ENCODE results near the gene PATJ. TPM values are rescaled to one million over a fixed set of nuclear protein-coding genes. Genes with fewer than 3 reads are reported as not detected.
"Not testable (repeated sequence)": the region's sequence is repeated elsewhere in the genome, so short reads cannot be mapped to it uniquely, and the experiment has no call there.

PATJ gene
- total RNA-seq, 2 donors from 2014 or later, result 68.8 to 95.2 TPM

- intact Hi-C loops (cut with DNase I, micrococcal nuclease), result no loop called here
- DNase-seq (no peak), ATAC-seq (no peak)
Measured at GRCh38 chr1:61956016-61956645, 213.9 kb downstream of the PATJ start.

GRCh38 chr1:61956784-61957183 lies 214.5 kb downstream of the PATJ start:
- intact Hi-C loops (cut with DNase I, micrococcal nuclease), result no loop called here
- ATAC-seq (no peak), DNase-seq (no peak)

DNA sequence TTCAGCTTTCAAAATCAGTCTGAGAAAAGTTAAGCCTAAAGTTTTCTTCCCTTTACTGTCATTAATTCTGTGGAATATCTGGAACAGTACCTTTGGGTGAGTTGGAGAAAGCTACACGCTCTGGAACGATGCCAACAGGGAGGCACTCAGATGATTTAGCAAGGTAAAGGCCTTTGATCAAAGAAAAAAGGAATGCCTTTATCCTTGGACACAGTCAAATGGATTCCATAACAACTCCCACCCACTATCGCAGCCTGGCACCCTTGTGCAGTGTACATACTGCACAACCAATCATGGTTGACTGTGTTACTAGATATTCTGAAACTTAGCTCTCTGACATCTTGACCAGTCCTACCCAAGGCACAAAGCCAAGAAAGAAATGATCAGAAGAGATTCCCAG lies 218.7 kb downstream of the PATJ start:
- DNase-seq (no peak), ATAC-seq (no peak)
- intact Hi-C loops (cut with DNase I, micrococcal nuclease), result no loop called here

- DNase-seq (no peak), ATAC-seq (no peak)
- intact Hi-C loops (cut with DNase I, micrococcal nuclease), result no loop called here
Measured at GRCh38 chr1:61962631-61963030, 220.4 kb downstream of the PATJ start.

DNA sequence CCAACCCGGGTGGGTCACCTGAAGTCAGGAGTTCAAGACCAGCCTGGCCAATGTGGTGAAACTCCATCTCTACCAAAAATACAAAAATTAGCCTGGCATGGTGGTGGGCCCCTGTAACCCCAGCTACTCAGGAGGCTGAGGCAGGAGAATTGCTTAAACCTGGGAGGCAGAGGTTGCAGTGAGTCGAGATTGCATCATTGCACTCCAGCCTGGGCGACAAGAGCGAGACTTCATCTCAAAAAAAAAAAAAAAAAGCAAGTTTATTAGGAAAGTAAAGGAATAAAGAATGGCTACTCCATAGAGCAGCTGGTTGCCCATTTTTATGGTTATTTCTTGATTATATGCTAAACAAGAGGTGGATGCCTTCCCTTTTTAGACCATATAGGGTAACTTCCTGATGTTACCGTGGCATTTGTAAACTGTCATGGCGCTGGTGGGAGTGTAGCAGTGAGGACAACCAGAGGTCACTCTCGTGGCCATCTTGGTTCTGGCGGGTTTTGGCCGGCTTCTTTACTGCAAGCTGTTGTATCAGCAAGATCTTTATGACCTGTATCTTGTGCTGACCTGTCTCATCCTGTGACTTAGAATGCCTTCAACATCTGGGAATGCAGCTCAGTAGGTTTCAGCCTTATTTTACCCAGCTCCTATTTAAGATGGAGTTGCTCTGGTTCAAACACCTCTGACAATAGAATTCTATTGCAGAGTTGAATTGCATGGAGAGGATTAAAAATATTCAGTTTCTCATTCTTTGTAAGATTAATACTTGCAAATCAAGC lies 224.4 kb downstream of the PATJ start:
- intact Hi-C loops (cut with DNase I, micrococcal nuclease); ATAC-seq; DNase-seq: not testable (repeated sequence)

DNA sequence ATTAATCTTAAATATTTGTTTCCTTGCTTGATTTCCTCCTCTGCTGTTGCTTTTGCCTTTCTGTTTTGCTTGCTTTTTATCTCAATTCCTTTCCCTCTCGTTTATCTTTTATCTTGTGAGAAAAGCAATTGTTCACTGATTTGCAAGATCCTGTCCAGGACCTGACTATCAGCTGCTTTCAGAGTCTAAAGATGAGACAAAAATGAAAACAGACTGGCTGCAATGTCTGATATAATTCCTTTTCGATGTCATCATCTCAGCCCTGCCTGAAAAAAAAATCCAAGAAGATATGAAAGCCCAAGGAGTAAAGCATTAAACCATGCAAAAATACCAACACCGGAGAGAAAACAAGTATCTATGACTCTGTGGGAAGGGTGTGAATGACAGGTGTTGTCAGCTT lies 225.5 kb downstream of the PATJ start:
- ATAC-seq, result no peak
- intact Hi-C loops (cut with DNase I, micrococcal nuclease), result no loop called here
- no peak for DNase-seq

DNA sequence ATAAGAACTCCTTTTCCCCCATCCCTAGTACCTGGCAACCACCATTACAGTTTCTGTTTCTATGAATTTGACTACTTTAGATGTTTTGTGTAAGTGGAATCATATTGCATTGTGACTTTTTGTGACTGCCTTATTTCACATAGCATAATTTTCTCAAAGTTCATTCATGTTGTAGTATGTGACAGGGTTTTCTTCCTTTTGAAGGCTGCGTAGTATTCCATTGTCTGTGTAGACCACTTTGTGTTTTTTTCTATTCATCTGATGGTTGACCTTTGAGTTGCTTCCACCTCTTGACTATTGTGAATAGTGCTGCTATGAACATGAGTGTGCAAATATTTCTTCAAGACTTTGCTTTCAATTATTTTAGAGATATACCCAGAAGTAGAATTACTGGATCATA lies 226.6 kb downstream of the PATJ start:
- ATAC-seq (no peak), DNase-seq (no peak)
- intact Hi-C loops (cut with DNase I, micrococcal nuclease), result no loop called here

- DNase-seq, result no peak
- no peak for ATAC-seq
- intact Hi-C loops (cut with DNase I, micrococcal nuclease), result no loop called here
Measured at GRCh38 chr1:61973100-61973837, 231.0 kb downstream of the PATJ start.

DNA sequence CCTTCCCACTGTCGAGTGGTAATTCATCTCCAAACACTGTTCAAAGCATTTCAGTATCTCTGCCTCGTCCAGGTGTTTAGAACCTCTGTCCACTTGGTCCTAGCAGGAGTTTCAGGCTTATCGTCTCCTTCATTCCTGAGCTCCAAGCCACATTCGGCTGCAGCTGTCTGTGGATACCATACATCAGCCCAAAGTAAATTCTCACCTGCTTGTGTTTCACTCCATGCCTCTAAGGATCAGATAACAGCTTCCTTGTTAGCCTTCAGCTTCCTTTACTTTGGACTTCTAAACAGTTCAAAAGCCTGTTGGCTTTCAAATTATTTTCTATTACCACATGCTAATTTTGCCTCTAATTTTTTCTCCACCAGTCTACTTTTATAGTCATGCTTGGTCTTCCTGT lies 233.4 kb downstream of the PATJ start:
- ATAC-seq (no peak), DNase-seq (no peak)
- intact Hi-C loops (cut with DNase I, micrococcal nuclease), result no loop called here

GRCh38 chr1:61976566-61976965 lies 234.3 kb downstream of the PATJ start:
- ATAC-seq (no peak), DNase-seq (no peak)
- intact Hi-C loops (cut with DNase I, micrococcal nuclease), result no loop called here

- intact Hi-C loops (cut with DNase I, micrococcal nuclease), result no loop called here
- DNase-seq, result no peak
- no peak for ATAC-seq
Measured at GRCh38 chr1:61978796-61979195, 236.5 kb downstream of the PATJ start.

- DNase-seq, result no peak
- intact Hi-C loops (cut with DNase I, micrococcal nuclease), result no loop called here
- ATAC-seq, result no peak
Measured at GRCh38 chr1:61979729-61980128, 237.4 kb downstream of the PATJ start.

- ATAC-seq (no peak), DNase-seq (no peak)
Measured at GRCh38 chr1:61980561-61980960, 238.3 kb downstream of the PATJ start.

GRCh38 chr1:61981870-61982660 lies 239.8 kb downstream of the PATJ start:
- intact Hi-C loops (cut with DNase I, micrococcal nuclease), result no loop called here
- DNase-seq (no peak), ATAC-seq (no peak)

More at GRCh38 chr1:61980561-61980960, 238.3 kb downstream of the PATJ start:
- intact Hi-C loops (cut with DNase I, micrococcal nuclease), result no loop called here

DNA sequence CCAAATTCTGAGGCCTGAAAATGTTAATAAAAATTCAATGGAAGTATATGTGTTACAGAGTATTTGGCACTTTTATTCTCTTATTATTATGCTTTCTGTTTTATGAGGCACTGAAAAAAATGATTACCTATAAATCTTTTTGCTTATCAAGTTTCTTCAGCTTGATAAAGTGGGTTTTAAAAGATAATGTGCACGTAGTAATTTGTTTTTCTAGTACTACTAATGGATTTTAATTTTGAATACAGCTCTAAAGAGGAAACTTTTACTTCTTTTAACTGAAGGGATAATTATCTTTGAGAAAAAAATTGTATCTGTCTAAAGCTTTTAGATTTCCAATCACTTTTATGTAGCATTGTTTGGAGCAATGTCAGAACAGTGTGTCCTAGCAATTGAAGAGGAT lies 241.0 kb downstream of the PATJ start:
- ATAC-seq (no peak), DNase-seq (no peak)
- intact Hi-C loops (cut with DNase I, micrococcal nuclease), result no loop called here

GRCh38 chr1:61992257-61992656 lies 250.0 kb downstream of the PATJ start:
- DNase-seq (no peak), ATAC-seq (no peak)
- intact Hi-C loops (cut with DNase I, micrococcal nuclease), result no loop called here

GRCh38 chr1:61993331-61993961 lies 251.2 kb downstream of the PATJ start:
- ATAC-seq (no peak), DNase-seq (no peak)
- intact Hi-C loops (cut with DNase I, micrococcal nuclease), result no loop called here

GRCh38 chr1:61995641-61996040 lies 253.4 kb downstream of the PATJ start:
- intact Hi-C loops (cut with DNase I, micrococcal nuclease), result no loop called here
- DNase-seq, result no peak
- ATAC-seq, result no peak

DNA sequence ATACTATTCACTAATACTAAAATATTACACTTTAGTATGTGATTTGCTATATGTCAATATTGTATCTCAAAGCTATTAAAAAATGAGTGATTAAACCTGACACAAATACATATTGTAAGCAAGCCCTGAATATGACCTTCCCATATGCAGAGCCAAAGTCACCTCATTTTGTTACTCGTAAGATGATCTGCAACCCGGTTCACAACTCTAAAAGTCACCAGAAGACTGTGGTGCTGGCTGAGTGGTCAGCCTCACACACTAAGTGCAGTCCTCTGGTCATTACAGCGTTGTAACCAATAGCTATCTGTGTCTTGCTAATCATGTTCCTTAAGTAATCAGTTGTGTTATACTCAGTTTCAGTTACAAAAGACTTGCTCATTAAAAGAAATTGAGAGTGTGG lies 254.8 kb downstream of the PATJ start:
- intact Hi-C loops (cut with DNase I, micrococcal nuclease), result no loop called here
- DNase-seq (no peak), ATAC-seq (no peak)

Measured in left colon (tissue), 2 donors.